H1 (cell line): ENCODE results near the gene KIF27.
A peak's percentile ranks its signal among the peaks of the same experiment; 100 is the strongest.

Experiments
- CTCF ChIP-seq, 3 experiments: IDR thresholded peaks; 1 replicate in 2 of 3; 2 replicates in 1 of 3; pipeline versions ENCODE4 v1.5.1 to v1.6.1; 2011; ENCODE audit warnings: low read length in 3 of 3, mild to moderate bottlenecking in 3 of 3, inconsistent platforms in 2 of 3, low read depth in 1 of 3, moderate library complexity in 1 of 3; ENCODE audit not compliant: insufficient read depth in 1 of 3; ENCODE audit errors: control extremely low read depth in 1 of 3
- TEAD4 ChIP-seq: IDR thresholded peaks from 2 replicates; pipeline ENCODE4 v1.6.1; 2012; ENCODE audit warnings: low read depth, low read length, inconsistent platforms, mixed read lengths

- TF ChIP-seq TEAD4, result peak; percentile 29; the same call in 1 of the 2 replicates
- TF ChIP-seq CTCF (IDR thresholded peaks at IDR 0.05; ENCODE audit: control extremely low read depth in 1 of 3, insufficient read depth in 1 of 3, low read depth in 1 of 3, low read length in 3 of 3), result peak in 2 of 3 experiments; percentile 66 to 72; a peak in 3 of 4 replicates
Measured at GRCh38 chr9:83937861-83938455, 16.7 kb upstream of the KIF27 start.
